GM18867 (cell line): ENCODE results near the gene SNX27.

Experiments used
- ATAC-seq: cut with Tn5 transposase; IDR thresholded peaks from one replicate; pipeline ENCODE4 v1.9.1; 2021; ENCODE audit warnings: mild to moderate bottlenecking, moderate library complexity; ENCODE audit not compliant: unreplicated experiment

SNX27 gene

DNA sequence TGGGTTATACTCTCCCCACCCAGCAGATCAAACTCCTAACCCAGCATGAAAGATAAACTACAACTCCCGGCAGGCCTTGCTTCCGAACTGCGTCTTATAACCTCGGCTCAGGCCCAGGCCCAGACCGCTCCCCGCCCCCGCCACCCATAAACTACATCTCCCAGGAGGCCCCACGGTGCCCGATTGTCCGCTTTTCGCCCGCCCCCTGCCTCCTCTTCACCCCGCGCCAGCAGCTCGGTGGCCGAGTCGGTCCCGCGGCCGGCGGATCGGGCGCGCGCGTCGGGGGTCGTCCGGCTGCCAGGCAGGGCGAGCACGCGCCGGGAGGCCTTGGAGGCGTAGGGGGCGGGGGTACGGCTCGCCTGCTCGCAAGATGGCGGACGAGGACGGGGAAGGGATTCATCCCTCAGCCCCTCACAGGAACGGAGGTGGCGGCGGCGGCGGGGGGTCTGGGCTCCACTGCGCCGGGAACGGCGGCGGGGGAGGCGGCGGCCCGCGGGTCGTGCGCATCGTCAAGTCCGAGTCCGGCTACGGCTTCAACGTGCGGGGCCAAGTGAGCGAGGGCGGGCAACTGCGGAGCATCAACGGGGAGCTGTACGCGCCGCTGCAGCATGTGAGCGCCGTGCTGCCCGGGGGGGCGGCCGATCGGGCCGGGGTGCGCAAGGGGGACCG lies at the start of gene SNX27:
Gene SNX27 (plus strand): TSS at position 219 of the 669 bp plus-strand sequence. CDS start 152 bp downstream, at position 371.
- ATAC-seq = peak; percentile 94

- no peak for ATAC-seq
Measured at GRCh38 chr1:151562661-151563060, 49.2 kb upstream of the SNX27 start.

DNA sequence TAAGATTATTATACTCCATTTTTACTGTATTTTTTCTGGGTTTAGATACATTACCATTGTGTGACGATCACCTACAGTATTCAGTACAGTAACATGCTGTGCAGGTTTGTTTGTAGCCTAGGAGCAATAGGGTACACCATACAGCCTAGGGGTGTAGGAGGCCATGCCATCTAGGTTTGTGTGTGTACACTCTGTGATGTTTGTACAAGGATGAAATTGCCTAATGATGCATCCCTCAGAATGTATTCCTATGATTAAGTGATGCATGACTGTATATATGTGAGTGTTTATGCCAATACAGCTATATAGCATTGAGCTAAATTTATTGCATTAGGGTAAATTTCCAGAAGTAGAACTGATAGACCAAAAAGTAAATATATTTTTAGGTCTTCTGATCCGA lies 48.5 kb upstream of the SNX27 start:
- ATAC-seq = no peak

- ATAC-seq = no peak
Measured at GRCh38 chr1:151565502-151566189, 46.2 kb upstream of the SNX27 start.

- no peak for ATAC-seq
Measured at GRCh38 chr1:151568626-151569088, 43.2 kb upstream of the SNX27 start.

DNA sequence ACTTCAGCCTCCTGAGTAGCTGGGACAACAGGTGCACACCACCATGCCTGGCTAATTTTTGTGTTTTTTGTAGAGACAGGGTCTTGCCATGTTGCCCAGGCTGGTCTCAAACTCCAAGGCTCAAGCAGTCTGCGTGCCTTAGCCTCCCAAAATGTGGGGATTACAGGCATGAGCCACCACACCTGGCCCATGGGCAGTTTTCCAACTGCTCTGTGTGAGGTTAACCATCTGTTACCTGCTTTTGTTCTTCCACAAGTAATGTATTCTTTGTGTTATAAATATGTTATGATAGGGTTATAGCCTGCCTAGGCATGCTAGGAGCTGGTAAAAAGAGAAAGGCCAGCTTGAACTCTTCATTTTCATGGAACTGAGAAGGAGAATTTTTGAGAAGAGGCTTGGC lies 41.0 kb upstream of the SNX27 start:
- no peak for ATAC-seq

DNA sequence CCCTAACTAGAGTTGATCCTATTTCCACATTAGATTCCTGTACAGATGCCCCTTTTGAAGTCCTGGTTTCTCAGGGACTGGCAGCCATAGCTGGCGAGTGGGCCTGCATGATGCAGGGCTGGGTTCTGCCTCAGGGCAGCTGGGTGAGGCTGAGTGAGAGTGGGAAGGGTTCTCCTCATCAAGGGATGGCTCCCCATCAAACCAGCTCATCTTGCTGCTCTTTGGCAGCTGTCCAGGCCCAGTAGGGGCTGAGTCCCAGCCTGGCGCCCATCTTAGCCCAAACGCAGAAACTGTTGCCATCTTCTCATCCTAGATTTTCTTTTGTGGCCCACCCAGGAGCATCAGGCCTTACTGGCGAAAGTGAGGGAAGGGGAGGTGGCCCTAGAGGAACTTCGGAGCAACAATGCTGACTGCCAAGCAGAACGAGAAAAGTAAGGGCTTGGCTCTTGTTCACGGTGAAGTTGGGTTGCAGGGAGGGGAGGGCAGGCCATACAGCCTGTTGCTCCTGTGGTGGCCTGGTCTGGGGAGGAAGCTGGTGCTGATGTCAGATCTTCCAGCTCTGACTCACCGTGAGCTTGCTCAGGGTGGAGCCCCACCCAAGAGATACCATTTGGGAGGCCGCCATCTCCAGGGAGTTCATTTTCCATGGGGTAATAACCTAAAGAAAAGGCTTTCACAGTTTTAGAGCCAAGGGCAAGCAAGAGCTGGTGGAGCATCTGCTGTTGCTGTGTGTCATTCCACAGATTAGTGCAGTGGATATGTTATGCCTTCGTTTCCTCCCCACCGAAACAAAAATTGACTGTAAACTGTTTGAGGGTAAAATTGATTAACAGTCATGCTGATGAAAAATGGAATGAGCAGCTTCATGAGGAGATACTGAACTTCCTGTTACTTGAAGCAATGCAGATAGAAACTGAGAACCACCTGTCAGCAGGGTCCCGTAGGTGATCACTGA lies 37.0 kb upstream of the SNX27 start:
- ATAC-seq = no peak

DNA sequence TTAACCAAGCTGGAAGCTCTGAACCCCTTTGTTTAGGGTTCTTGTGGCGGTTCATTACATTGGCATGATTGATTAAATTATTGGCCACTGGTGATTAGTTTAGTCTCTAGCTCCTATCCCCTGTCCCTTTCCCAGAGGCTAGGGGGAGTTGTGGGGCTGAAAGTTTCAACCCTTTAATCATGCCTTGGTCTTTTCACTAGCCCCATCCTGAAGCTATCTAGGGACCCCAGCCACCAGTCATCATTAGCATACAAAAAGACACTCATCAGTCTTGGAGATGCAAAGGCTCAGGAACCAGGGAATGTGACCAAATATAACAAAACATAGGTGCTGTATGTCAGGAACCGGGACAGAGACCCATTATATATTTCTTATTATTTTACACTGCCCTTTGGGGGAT lies 34.7 kb upstream of the SNX27 start:
- ATAC-seq = no peak

DNA sequence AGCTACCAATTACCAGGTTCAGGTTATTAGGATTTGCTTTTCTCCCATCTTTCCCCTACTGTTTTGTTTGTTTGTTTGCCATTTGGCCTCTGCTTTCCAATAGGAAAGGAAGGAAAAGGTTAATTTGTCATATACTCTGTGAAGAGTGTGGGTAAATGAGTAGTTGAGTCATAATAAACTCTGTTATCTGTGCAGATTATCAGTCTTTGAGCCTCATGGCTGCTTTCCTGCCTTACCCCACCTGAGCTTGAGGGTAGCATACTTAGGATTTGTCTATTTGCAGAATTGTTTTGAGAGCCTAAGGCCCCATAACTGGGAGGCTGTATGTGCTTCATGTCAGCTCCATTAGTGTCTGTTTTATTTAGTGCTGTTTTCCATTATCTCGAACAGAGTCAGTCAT lies 32.9 kb upstream of the SNX27 start:
- no peak for ATAC-seq

GRCh38 chr1:151579436-151580225 lies 32.2 kb upstream of the SNX27 start:
- no peak for ATAC-seq

DNA sequence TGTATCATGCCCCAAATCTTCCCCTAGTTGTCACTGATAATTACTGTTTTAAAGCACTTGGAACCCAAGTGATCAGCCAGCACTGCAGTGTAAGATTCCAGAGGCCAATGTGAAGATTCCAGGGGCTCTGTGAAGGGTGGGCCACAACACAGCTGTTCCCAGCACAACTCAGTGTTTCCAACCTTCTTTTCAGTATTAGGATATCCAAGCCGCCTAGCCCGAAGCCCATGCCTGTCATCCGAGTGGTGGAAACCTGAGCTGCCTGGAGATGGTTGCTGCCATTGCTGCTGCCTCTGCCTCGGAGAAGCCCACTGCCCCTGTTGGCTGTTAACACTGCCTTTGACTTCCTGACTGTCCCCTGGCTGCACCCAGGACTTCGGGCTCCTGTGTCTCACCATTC lies 30.4 kb upstream of the SNX27 start:
- no peak for ATAC-seq

DNA sequence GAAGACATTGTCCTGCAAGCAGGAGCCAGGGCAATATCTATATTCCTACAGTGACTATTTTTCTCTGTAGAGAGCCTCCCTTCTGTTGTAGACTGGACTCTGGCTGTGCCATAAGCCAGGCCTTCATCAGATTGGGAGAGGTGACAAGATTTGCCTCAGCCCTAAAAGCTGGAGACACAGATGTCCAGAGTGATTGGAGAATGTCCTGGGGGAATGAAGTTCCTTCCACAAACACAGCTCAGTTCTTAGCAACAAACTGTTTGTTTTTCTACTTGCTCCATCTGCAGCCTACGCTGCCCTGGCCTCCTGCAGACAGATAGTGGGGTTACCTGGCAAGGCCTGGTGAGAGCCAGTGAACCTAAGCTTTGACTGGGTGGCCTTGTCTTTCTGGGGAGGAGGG lies 29.9 kb upstream of the SNX27 start:
- no peak for ATAC-seq

- ATAC-seq = no peak
Measured at GRCh38 chr1:151583796-151584195, 28.1 kb upstream of the SNX27 start.

DNA sequence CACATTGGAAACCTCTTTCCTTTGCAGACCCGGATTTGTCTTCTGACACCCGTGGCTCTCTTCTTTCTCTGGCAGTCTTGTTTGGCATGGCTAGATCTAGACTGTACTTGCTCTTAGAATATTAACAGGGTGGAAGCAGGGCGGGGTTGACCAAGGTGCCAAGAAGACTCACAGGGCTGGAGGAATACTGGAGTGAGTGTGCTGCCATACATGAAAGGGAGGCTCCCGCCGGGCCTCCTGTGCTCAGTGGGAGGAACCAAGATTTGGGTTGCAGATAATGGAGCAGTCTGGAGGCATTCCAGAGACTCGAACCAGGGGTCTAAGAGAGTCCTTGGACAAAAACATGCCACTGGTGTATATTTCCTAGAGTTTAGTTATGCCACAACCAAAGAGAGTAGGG lies 27.6 kb upstream of the SNX27 start:
- no peak for ATAC-seq

DNA sequence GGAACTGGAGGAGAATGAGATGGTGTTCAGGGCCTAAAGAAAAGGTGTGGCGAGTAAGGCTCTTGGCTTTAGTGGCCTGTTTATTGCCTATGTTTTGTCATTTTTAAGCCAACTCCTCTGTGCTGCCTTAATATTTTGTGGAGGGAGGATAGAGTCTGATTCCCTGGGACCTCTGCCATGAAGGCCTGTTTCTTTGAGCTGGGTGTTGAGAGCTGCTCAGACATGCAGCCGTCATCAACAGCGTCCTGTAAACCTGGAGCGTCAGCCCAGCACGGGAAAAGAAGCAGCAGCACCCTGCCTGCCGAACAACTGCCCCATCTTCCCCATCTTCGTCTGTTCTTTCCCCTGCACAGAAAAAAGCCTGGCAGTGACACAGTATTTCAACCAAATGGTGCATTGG lies 27.1 kb upstream of the SNX27 start:
- ATAC-seq = no peak

DNA sequence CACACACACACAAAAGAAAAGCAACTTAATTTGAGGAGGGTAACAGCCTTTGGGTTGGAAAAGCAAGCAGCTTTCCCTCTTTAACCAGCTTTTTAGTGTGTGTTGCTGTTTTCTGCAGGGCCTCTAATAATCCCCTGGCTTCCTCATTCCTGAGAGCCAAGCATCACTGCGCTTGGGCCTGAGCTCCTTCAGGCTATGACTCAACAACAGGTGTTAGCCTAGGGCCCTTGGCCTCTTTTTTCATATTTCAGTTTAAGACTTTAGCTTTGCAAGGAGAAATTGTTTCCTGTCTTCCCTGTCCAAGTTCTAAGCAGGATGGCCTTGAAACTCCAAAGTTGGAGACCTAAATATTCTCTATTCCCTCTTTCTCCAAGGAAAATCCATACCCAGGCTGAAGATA lies 26.2 kb upstream of the SNX27 start:
- ATAC-seq = no peak

DNA sequence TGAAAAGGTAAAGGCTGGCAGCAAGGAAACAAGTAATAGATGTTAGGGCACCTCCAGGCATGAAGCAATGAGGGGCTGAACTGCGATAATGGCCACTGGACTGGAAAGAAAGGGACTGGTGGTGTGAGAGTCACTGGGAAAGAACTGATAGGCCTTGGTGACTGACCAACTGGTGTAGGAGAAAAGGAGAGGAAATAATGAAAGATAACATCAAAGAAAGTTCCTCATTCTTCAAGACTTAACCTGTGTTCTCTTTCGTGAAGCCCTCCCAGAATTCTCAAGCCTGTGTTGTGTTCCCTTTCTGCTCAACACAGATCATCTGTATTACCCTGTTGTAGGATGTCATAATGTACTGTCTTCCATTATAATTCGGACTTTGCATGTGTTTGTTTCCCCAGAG lies 20.9 kb upstream of the SNX27 start:
- no peak for ATAC-seq

GRCh38 chr1:151593730-151594129 lies 18.1 kb upstream of the SNX27 start:
- ATAC-seq = no peak

DNA sequence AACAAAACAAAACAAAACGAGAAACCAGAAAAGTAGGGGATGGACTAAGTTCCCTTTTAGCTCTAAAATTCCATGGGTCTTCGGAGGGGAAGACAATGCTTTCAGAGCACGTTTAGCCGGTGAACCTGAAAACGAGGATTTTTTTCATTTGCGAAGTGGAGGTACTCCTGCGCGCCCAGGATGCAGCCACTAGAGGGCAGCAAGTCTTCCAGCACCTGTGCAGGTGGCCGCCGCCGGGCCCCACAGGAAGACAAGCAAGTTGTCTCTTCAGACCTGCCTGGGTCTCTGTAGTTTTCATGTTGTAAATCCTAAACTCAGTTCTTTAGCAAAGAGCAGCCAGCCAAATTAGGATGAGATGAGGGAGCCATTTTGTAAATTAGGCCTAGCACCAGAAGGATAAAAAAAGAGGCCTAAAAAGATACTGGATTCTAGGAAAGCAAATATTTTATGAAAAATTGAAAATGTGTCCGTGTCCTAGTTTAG lies 17.7 kb upstream of the SNX27 start:
- no peak for ATAC-seq

- ATAC-seq = no peak
Measured at GRCh38 chr1:151596166-151596953, 15.5 kb upstream of the SNX27 start.
